ENCODE data around the gene ZNF70. TPM values are rescaled to one million over a fixed set of nuclear protein-coding genes. Genes with fewer than 3 reads are reported as not detected.

The ZNF70 gene
- total RNA-seq, 1 experiment from 2014 or later: 3.2 TPM

DNA sequence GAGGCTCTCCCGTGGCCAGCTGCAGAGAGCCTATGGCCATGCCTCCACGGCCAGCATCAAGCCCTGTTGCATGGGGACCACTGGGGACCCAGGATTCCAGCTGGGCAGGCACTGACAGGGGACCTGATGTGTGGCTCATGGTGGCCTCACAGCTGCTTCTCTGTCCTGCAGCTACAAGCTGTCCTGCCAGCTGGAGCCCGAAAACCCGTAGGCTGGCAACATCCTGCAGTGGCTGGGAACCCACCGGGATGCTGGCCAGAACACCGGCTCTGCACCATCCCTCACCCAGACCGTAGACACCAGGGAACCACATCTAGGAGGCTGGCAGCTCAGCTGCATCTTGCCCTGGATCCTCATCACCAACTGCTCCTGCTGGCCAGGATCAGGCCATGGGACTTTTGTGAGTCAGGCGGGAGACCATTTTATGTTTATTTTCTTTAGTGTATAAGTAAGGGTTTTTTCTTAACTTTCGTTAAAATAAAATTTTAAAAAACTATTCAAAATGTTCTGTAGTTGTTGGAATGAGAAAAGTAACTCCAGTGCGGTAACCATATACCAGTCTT is 52.2 kb downstream of the ZNF70 start:
- H3K36me3 ChIP-seq (ENCODE audit: control insufficient read depth in 1 of 2, insufficient read depth in 2 of 2, low read length in 2 of 2): peaks cover under 1 to 7% of the 10 kb centered on the region in 2 experiments; a peak in 3 of 4 replicates
- POLR2A ChIA-PET: no interaction called here
- intact Hi-C loops (cut with micrococcal nuclease): no loop called here

DNA sequence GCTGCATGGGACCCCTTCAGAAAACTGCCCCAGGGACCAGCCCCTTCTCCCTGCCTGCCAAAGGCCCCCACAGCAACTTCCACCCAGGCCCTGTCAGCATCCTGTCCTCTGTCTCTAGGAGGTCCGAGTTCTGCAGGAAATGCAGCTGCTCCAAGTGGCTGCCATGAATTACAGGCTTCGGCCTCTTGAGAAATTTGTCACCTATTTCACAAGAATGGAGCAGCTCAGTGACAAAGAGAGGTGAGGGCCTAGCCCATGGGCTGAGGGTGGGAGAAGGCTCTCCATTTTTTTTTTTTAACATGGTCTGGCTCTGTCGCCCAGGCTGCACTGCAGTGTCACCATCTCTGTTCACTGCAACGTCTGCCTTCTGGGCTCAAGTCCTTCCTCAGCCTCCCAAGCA is 52.8 kb downstream of the ZNF70 start:
- CTCF ChIA-PET: no interaction called here
- RAD21 ChIA-PET (ENCODE audit: low non-redundant PET in 1 of 2, low total read pairs in 2 of 2, uncharacterized antibody in 2 of 2, unreplicated experiment in 2 of 2): no interaction called here
- intact Hi-C loops (cut with micrococcal nuclease): no loop called here

More for the DNA sequence above, 52.2 kb downstream of the ZNF70 start:
- Histone ChIP-seq H3K27me3 (ENCODE audit: insufficient read depth, low read length) (no peaks in the 10 kb centered on the region), H3K4me2 (ENCODE audit: low read length) (no peak overlapping the region), H3K4me3 (replicated peaks in 1 of 2; ENCODE audit: low read depth in 1 of 2, low read length in 2 of 2) (no peak overlapping the region), H3K9me3 (ENCODE audit: control insufficient read depth in 1 of 2, insufficient read depth in 1 of 2, low read depth in 1 of 2, low read length in 2 of 2) (no peaks in the 10 kb centered on the region), H2AFZ (ENCODE audit: low read depth, low read length, poor library complexity, severe bottlenecking) (no peak overlapping the region), H3K9ac (ENCODE audit: low read length) (no peak overlapping the region), H3K4me1 (ENCODE audit: control insufficient read depth in 1 of 2, insufficient read depth in 2 of 2, low read length in 2 of 2) (no peaks in the 10 kb centered on the region), H4K20me1 (ENCODE audit: insufficient read depth) (no peaks in the 10 kb centered on the region), H3K27ac (ENCODE audit: low read depth, low read length) (no peak overlapping the region), H3K79me2 (ENCODE audit: insufficient read depth, low read length) (peaks cover 31% of the 10 kb centered on the region), H3K9me2 (ENCODE audit: insufficient read depth) (no peaks in the 10 kb centered on the region)
- no peak for TF ChIP-seq SRF (IDR thresholded peaks at IDR 0.05; ENCODE audit: low read depth)
- TF ChIP-seq FOSL1 (IDR thresholded peaks at IDR 0.05; ENCODE audit: low read depth): no peak
- TF ChIP-seq, protein P1, sequence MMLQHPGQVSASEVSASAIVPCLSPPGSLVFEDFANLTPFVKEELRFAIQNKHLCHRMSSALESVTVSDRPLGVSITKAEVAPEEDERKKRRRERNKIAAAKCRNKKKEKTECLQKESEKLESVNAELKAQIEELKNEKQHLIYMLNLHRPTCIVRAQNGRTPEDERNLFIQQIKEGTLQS (IDR thresholded peaks at IDR 0.05): no peak
- no peak for TF ChIP-seq ZFX (IDR thresholded peaks at IDR 0.05)
- TF ChIP-seq EZH2 (IDR thresholded peaks at IDR 0.05): no peak
- no peak for TF ChIP-seq TCF7L2 (IDR thresholded peaks at IDR 0.05; ENCODE audit: borderline replicate concordance, extremely low read depth, insufficient read depth, insufficient read length)
- TF ChIP-seq, protein P2, sequence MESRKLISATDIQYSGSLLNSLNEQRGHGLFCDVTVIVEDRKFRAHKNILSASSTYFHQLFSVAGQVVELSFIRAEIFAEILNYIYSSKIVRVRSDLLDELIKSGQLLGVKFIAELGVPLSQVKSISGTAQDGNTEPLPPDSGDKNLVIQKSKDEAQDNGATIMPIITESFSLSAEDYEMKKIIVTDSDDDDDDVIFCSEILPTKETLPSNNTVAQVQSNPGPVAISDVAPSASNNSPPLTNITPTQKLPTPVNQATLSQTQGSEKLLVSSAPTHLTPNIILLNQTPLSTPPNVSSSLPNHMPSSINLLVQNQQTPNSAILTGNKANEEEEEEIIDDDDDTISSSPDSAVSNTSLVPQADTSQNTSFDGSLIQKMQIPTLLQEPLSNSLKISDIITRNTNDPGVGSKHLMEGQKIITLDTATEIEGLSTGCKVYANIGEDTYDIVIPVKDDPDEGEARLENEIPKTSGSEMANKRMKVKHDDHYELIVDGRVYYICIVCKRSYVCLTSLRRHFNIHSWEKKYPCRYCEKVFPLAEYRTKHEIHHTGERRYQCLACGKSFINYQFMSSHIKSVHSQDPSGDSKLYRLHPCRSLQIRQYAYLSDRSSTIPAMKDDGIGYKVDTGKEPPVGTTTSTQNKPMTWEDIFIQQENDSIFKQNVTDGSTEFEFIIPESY (IDR thresholded peaks at IDR 0.05; ENCODE audit: extremely low read depth, insufficient replicate concordance, low read length): no peak
- no peak for TF ChIP-seq ELF1 (IDR thresholded peaks at IDR 0.05; ENCODE audit: borderline replicate concordance, low read depth)
- TF ChIP-seq EZH2phosphoT487 (IDR thresholded peaks at IDR 0.05; ENCODE audit: borderline replicate concordance): no peak
- no peak for TF ChIP-seq SP1 (IDR thresholded peaks at IDR 0.05; ENCODE audit: low read depth)
- ChIA-PET RAD21 (ENCODE audit: low non-redundant PET in 1 of 2, low total read pairs in 2 of 2, uncharacterized antibody in 2 of 2, unreplicated experiment in 2 of 2) (no interaction called here), CTCF (no interaction called here)
- ATAC-seq (no peak), DNase-seq (ENCODE audit: low read depth, low spot score) (no peak)
- BruUV-seq (replicated peaks): no TSS peak

More for the DNA sequence above, 52.8 kb downstream of the ZNF70 start:
- Histone ChIP-seq H3K4me2 (ENCODE audit: low read length) (no peak overlapping the region), H3K27me3 (ENCODE audit: insufficient read depth, low read length) (no peaks in the 10 kb centered on the region), H2AFZ (ENCODE audit: low read depth, low read length, poor library complexity, severe bottlenecking) (no peak overlapping the region), H3K27ac (ENCODE audit: low read depth, low read length) (no peak overlapping the region), H3K4me3 (replicated peaks in 1 of 2; ENCODE audit: low read depth in 1 of 2, low read length in 2 of 2) (no peak overlapping the region), H4K20me1 (ENCODE audit: insufficient read depth) (no peaks in the 10 kb centered on the region), H3K4me1 (ENCODE audit: control insufficient read depth in 1 of 2, insufficient read depth in 2 of 2, low read length in 2 of 2) (no peaks in the 10 kb centered on the region), H3K9ac (ENCODE audit: low read length) (no peak overlapping the region), H3K36me3 (ENCODE audit: control insufficient read depth in 1 of 2, insufficient read depth in 2 of 2, low read length in 2 of 2) (peaks cover 5 to 9% of the 10 kb centered on the region in 2 experiments; a peak in 3 of 4 replicates), H3K9me3 (ENCODE audit: control insufficient read depth in 1 of 2, insufficient read depth in 1 of 2, low read depth in 1 of 2, low read length in 2 of 2) (no peaks in the 10 kb centered on the region), H3K9me2 (ENCODE audit: insufficient read depth) (no peaks in the 10 kb centered on the region), H3K79me2 (ENCODE audit: insufficient read depth, low read length) (peaks cover 24% of the 10 kb centered on the region)
- no peak for DNase-seq (ENCODE audit: low read depth, low spot score)
- no peak for ATAC-seq
- TF ChIP-seq JUND (IDR thresholded peaks at IDR 0.05) (no peak), POLR2AphosphoS5 (IDR thresholded peaks at IDR 0.05; ENCODE audit: low read depth, low read length) (no peak), EGR1 (IDR thresholded peaks at IDR 0.05; ENCODE audit: low read depth) (no peak)
- TF ChIP-seq, protein P3, sequence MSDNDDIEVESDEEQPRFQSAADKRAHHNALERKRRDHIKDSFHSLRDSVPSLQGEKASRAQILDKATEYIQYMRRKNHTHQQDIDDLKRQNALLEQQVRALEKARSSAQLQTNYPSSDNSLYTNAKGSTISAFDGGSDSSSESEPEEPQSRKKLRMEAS (IDR thresholded peaks at IDR 0.05): no peak
- TF ChIP-seq, protein P4, sequence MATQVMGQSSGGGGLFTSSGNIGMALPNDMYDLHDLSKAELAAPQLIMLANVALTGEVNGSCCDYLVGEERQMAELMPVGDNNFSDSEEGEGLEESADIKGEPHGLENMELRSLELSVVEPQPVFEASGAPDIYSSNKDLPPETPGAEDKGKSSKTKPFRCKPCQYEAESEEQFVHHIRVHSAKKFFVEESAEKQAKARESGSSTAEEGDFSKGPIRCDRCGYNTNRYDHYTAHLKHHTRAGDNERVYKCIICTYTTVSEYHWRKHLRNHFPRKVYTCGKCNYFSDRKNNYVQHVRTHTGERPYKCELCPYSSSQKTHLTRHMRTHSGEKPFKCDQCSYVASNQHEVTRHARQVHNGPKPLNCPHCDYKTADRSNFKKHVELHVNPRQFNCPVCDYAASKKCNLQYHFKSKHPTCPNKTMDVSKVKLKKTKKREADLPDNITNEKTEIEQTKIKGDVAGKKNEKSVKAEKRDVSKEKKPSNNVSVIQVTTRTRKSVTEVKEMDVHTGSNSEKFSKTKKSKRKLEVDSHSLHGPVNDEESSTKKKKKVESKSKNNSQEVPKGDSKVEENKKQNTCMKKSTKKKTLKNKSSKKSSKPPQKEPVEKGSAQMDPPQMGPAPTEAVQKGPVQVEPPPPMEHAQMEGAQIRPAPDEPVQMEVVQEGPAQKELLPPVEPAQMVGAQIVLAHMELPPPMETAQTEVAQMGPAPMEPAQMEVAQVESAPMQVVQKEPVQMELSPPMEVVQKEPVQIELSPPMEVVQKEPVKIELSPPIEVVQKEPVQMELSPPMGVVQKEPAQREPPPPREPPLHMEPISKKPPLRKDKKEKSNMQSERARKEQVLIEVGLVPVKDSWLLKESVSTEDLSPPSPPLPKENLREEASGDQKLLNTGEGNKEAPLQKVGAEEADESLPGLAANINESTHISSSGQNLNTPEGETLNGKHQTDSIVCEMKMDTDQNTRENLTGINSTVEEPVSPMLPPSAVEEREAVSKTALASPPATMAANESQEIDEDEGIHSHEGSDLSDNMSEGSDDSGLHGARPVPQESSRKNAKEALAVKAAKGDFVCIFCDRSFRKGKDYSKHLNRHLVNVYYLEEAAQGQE (IDR thresholded peaks at IDR 0.05; ENCODE audit: low read depth): no peak
- POLR2A ChIA-PET: no interaction called here
- no TSS peak for BruUV-seq (replicated peaks)
